Stimulated activated CD4-positive, alpha-beta T cell treated with anti-CD3 and anti-CD28 coated beads, TNF-alpha, amount 100 ng/mL, for 4 hours (primary cell): Measurements from ENCODE around the gene MPV17L.
"Not testable (repeated sequence)": the region's sequence is repeated elsewhere in the genome, so short reads cannot be mapped to it uniquely, and the experiment has no call there.

Experiments used
- DNase-seq, 3 experiments: peaks; one replicate each; pipeline ENCODE4 v3.0.0-alpha.2; 2020; ENCODE audit warnings: low read depth in 3 of 3

Gene MPV17L

DNA sequence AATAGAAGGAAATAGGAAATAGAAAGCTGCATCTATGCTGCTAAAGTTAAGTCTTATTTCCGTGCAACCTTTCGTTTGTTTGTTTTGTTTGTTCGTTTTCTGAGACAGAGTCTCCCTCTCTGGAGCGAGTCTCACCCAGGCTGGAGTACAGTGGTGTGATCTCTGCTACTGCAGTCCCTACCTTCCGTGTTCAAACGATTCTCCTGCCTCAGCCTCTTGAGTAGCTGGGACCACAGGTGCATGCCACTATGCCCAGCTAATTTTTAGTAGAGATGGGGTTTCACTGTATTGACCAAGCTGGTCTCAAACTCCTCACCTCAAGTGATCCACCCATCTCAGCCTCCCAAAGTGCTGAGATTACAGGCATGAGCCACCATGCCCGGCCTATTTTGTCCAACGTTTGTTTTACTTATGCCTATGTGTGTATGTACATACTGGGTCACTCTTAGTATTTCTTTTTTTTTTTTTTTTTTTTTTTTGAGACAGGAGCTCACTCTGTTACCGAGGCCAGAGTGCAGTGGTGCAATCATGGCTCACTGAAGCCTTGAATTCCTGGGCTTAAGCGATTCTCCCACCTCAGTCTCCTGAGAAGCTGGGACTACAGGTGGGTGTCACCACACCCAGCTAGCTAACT, 55.7 kb downstream of the MPV17L start:
- no peak for DNase-seq

DNA sequence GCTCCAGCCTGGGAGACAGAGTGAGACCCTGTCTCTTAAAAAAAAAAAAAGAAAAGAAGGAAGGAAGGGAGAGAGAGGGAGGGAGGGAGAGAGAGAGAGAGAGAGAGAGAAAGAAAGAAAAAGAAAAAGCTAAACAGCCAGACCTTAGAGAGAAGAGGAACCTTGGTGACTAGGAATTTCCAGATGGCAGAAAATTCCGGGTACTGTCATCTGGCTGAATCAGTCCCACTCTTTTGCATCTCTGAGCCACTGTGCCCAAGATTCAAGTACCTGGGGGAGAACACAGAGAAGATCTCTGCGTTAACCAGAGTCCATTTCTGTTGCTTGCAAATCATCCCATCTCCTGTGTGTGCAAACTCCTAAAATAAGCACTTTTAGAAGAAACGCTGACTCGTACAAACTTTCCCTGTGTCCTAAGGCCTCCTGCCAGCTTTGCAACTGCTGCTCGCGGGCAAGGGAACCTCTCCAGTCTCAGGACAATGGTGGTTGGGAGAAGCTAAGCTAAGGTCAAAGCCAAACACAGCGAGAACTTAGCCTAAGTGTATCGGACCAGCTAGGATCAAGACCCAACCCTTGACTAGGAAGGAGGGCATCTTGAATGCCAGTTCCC, 56.8 kb downstream of the MPV17L start:
- no peak for DNase-seq

DNA sequence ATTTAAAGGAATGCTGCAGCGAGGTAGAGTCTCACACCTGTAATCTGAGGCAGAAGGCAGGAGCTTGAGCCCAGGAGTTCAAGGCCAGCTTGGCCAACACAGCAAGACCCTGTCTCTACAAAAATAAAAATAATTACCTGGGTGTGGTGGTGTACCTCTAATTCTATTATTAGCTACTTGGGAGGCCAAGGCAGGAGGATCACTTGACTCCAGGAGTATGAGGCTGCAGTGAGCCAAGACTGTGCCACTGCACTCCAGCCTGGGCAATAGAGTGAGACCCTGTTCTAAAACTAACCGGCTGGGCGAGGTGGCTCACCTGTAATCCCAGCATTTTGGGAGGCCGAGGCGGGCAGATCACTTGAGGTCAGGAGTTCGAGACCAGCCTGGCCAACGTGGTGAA, 57.7 kb downstream of the MPV17L start:
- DNase-seq = not testable (repeated sequence)

DNA sequence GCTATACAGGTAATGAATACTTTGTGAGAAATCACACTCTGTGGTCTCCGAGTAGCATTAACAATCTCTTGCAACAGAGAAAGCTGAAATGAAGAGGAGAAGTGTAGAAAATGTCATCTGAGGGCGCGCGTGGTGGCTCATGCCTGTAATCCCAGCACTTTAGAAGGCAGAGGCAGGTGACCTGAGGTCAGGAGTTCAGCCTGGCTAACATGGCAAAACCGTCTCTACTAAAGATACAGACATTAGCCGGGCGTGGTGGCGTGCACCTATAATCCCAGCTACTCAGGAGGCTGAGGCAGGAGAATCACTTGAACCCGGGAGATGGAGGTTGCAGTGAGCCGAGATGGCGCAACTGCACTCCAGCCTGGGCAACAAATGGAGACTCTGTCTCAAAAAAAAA, 59.4 kb downstream of the MPV17L start:
- not testable (repeated sequence) for DNase-seq

DNA sequence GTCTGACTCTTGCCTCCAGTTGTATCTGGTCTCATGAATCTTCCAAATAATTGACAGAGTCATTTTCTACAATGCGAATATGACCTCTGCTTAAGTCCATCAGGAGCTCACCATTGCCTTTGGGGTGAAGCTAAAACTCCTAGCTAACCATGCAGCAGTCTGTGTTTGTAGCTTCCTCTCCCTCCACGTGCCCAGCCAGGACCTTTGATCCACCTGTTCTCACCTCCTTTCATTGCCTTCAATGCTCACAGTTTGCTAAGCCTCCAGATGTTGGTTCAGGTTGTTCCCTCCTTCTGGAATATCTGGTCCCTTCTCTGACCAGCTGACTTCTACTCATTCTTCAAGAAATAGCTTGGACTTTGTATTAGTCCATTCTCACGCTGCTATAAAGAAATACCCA, 61.8 kb downstream of the MPV17L start:
- DNase-seq = no peak

DNA sequence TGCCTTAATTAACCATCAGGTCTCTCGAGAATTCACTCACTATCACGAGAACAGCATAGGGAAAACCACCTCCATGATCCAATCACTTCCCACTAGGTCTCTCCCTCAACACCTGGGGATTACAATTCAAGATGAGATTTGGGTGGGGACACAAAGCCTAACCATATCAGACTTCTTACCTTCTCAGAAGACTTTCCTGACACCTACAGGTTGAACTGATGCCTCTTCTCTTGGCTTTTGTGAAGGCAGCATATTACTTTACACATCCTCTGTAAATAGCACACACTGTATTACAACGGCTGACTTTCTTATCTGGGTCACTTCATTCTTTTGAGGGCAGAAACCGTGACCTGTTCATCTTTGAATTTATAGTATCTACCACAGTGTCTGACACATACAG, 62.4 kb downstream of the MPV17L start:
- no peak for DNase-seq

DNA sequence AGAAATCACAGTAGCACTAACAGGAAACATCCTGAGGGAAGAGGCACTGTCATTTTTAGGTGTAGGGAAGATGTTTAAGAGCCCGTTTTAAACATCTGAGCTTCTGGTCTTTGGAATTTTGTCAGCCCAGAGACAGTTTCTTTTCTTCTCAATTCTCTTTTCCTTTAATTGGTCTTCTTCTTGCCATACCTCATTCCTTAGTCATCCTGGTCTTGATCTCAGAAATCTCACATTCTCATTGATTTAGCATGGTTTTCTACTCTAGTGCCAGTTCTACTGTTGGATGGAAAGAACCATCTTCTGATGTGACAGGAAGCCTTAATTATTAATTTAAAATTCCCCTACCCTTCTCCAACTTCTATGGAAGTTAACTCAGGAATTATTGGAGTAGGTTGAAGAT, 64.2 kb downstream of the MPV17L start:
- no peak for DNase-seq

DNA sequence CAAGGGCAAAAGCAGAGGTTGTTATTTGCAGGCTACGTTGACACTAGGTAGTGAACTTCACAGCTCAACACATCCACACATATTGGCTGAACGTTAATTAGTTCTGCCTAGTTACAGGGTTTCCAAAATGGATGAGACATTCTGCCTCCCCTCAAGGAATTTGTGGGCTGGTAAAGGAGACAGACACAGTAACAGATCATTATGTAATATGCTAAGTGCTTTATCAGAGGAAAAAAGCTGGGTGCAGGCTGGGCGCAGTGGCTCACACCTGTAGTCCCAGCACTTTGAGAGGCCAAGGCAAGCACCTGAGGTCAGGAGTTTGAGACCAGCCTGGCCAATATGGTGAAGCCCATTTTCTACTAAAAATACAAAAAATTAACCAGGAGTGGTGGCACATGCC, 65.0 kb downstream of the MPV17L start:
- DNase-seq = no peak

DNA sequence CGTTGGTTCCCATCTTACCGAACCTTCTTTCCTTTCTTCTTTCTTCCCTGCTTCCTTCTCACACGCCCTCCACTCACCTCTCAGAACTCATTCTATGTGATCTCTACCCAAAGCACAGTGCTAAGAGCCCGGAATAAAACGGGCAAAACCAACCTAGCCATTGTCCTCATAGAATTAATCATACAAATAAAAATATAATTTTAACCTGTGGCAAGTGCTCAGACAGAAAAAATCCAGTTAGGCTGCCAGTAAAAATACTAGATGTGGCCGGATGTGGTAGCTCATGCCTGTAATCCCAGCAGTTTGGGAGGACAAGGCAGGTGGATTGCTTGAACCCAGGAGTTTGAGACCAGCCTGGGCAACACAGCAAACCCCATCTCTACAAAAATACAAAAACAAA, 65.8 kb downstream of the MPV17L start:
- DNase-seq = no peak
